Mucosa of descending colon (tissue), 3 donors: ENCODE measurements around the gene PPL. TPM values are rescaled to one million over a fixed set of nuclear protein-coding genes. Genes with fewer than 3 reads are reported as not detected.
A peak's percentile ranks its signal among the peaks of the same experiment; 100 is the strongest.

Source experiments
- ATAC-seq: fragments of 200-7000 bp; cut with Tn5 transposase; one replicate; pipeline ENCODE4 v1.9.1; 2020; ENCODE audit warnings: mild to moderate bottlenecking, moderate library complexity
- DNase-seq, 3 donors: peaks; one replicate each; pipeline ENCODE4 v3.0.0-alpha.2; 2020
- H3K36me3 ChIP-seq: fragments of 200-600 bp; one replicate; pipeline ENCODE4 v1.8.0; 2021; ENCODE audit warnings: low read depth, mild to moderate bottlenecking
- H3K4me1 ChIP-seq: fragments of 200-600 bp; one replicate; pipeline ENCODE4 v1.8.0; 2021; ENCODE audit warnings: low read depth, mild to moderate bottlenecking
- H3K4me3 ChIP-seq: fragments of 200-600 bp; one replicate; pipeline ENCODE4 v1.8.0; 2021; ENCODE audit warnings: mild to moderate bottlenecking
- H3K9me3 ChIP-seq: fragments of 200-600 bp; one replicate; pipeline ENCODE4 v1.8.0; 2021; ENCODE audit warnings: mild to moderate bottlenecking
- intact Hi-C, 2 donors: fragments of 100-400 bp; cut with DNase I in 1 of 2; cut with micrococcal nuclease in 1 of 2; formaldehyde crosslinking; loops; one replicate each; pipeline versions ENCODE4 v1.11.0 to v1.11.1; 2022; cut with DNase I, micrococcal nuclease
- total RNA-seq, 3 donors: library from RNA; stranded (reverse); fragmentation: NEBNext Ultra II Directional in 2 of 3; extraction: Animal tissue kit (Norgen Biotek cat#: 25700) in 2 of 3; gene quantifications; one replicate each; pipeline versions ENCODE4 v1.2.1 to v1.2.4, GENCODE V29; 2021 to 2023
- TF ChIP-seq, protein P1 (sequence below): fragments of 200-600 bp; IDR thresholded peaks from one replicate; pipeline ENCODE4 v1.8.0; 2022; ENCODE audit warnings: antibody characterized with exemption, mild to moderate bottlenecking
- donor health status: DM: no; HTN: no; CAD: no; lungs with moderate emphysema.
- donor health status: DM: no; HTN: no; CAD: no.
- donor health status: DM: no; HTN: yes; CAD: no.

PPL gene
- total RNA-seq, 3 donors from 2014 or later: 10.8 to 22.1 (median 13.9) TPM

DNA sequence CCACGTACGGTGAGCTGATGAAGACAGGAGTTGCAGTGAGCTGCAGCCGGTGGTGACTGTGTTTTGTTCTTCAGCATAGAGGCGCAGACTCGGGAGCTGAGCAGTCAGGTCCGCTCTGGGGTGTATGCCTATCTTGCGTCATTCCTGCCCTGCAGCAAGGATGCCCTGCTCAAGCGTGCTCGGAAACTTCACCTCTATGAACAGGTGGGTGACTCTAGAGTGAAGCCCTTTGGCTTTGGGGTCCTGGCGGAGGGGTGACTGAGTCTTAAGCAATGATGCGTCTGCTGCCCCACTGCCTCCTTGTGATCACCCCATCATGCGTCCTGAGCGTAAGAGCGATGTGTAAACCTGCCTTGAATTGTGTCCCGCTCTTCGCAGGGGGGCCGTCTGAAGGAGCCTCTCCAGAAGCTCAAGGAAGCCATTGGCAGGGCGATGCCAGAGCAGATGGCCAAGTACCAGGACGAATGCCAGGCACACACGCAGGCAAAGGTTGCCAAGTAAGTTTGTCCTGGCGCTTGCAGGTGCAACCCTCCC, 66.7 kb downstream of the PPL start:
- ATAC-seq (no peak), DNase-seq (no peak)
- TF ChIP-seq, protein P1, sequence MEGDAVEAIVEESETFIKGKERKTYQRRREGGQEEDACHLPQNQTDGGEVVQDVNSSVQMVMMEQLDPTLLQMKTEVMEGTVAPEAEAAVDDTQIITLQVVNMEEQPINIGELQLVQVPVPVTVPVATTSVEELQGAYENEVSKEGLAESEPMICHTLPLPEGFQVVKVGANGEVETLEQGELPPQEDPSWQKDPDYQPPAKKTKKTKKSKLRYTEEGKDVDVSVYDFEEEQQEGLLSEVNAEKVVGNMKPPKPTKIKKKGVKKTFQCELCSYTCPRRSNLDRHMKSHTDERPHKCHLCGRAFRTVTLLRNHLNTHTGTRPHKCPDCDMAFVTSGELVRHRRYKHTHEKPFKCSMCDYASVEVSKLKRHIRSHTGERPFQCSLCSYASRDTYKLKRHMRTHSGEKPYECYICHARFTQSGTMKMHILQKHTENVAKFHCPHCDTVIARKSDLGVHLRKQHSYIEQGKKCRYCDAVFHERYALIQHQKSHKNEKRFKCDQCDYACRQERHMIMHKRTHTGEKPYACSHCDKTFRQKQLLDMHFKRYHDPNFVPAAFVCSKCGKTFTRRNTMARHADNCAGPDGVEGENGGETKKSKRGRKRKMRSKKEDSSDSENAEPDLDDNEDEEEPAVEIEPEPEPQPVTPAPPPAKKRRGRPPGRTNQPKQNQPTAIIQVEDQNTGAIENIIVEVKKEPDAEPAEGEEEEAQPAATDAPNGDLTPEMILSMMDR: no peak
- intact Hi-C loops: no loop called here
- no peak overlapping the region for H3K4me3 ChIP-seq
- peaks cover 7% of the 10 kb centered on the region for H3K36me3 ChIP-seq
- H3K9me3 ChIP-seq: no peaks in the 10 kb centered on the region
- no peaks in the 10 kb centered on the region for H3K4me1 ChIP-seq

DNA sequence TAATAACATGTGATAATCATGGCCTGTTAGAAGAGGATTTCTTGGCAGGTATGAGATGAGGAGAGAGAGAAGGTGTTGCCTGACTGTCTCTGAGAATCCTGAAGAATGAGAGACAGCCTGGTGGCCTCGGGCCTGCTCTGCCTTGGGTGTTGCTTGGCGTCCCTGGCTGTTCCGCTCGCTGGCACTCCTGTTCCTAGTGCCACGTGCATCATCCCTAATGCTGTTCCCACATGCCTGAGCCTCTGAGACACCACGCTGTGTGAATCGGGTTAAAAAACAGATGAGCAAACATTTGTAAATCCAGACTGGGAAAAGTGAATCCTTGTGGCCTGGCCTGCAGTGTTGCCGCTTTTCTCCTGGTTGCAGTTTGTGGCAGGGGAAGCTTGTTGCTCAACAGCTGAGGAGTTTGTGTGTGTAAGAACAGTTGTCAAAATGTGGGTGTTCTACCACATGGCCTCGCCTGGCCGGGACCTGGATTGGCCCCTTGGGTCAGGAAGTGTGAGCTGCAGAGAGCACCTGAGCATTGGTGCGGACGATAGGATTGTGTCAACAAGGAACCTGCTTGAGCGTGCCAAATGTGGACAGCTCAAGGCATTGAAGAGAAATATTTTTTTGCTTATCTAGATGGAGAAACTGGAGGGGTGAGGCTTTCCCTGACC, 67.7 kb downstream of the PPL start:
- TF ChIP-seq, protein P1: no peak
- no peak overlapping the region for H3K4me3 ChIP-seq
- peaks cover 7% of the 10 kb centered on the region for H3K36me3 ChIP-seq
- no peaks in the 10 kb centered on the region for H3K4me1 ChIP-seq
- peak; percentile 40 for ATAC-seq
- H3K9me3 ChIP-seq: no peaks in the 10 kb centered on the region
- DNase-seq: no peak
- intact Hi-C loops: no loop called here

DNA sequence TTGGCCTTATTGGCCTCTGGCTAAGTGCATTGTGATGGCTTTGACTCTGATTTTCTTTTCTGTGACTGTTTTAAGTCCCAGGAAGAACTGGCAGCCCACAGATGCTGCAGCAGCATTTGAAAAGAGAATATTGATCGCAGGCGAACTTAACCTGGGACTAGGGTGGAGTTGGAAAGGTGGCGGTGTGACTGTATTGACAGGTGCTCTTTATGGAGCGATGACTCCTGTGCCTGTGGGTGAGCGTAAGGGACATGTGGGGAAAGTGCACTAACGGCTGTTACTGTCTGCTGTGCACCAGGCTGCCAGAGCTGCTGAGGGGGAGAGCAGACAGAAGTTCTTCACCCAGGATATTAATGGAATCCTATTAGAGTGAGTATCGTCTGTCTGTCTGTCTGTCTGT, 68.4 kb downstream of the PPL start:
- TF ChIP-seq, protein P1: no peak
- no peaks in the 10 kb centered on the region for H3K9me3 ChIP-seq
- H3K4me1 ChIP-seq: no peaks in the 10 kb centered on the region
- peaks cover 7% of the 10 kb centered on the region for H3K36me3 ChIP-seq
- no peak for DNase-seq
- peak; percentile 77 for ATAC-seq
- intact Hi-C loops: no loop called here
- no peak overlapping the region for H3K4me3 ChIP-seq

DNA sequence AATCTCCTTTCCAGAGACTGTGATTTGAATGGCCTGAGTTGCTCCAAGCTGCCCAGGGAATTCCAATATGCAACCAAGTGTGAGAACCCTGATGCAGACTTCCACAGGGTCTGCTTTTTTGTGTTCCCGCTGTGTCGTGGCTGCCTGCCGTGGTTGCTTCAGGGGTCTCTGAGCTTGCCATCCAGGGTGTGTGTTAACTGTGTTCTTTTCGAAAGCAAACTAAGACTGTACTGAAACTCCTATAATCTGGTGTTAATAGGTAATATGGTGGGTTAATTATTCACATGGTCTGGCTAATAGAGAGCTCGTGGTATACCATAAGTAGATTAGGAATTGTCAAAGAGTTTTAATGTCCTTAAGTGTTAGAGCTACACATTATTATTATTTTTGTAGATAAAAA, 68.9 kb downstream of the PPL start:
- no peaks in the 10 kb centered on the region for H3K9me3 ChIP-seq
- no peaks in the 10 kb centered on the region for H3K4me1 ChIP-seq
- ATAC-seq: no peak
- no peak overlapping the region for H3K4me3 ChIP-seq
- TF ChIP-seq, protein P1: no peak
- intact Hi-C loops: no loop called here
- no peak for DNase-seq
- H3K36me3 ChIP-seq: peaks cover 7% of the 10 kb centered on the region

DNA sequence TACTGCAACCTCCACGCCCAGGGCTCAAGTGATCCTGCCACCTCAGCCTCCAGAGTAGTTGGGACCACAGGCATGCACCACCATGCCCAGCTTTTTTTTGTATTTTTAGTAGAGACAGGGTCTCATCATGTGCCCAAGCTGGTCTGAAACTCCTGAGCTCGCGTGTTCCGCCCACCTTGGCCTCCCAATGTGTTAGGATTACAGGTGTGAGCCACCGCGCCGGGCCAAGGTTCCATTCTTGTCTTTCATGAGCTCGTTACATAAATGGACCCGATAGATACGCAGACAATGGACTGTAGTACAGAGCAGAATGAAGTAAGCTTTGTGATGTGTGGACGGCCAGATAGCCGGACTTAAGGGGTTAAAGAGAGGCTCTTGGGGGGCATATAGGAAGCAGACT, 70.4 kb downstream of the PPL start:
- H3K4me3 ChIP-seq: no peak overlapping the region
- ATAC-seq (no peak), DNase-seq (no peak)
- H3K9me3 ChIP-seq: no peaks in the 10 kb centered on the region
- intact Hi-C loops: no loop called here
- H3K4me1 ChIP-seq: no peaks in the 10 kb centered on the region
- TF ChIP-seq, protein P1: no peak
- peaks cover 7% of the 10 kb centered on the region for H3K36me3 ChIP-seq
